Measurements from ENCODE around the gene PUS1.

The PUS1 gene

GRCh38 chr12:131896080-131896810 is 32.8 kb upstream of the PUS1 start:
- Mint-ChIP-seq H3K27ac (peak overlapping the region in 2 of 3 experiments; percentile 33 to 89), H3K27me3 (ENCODE audit: low read depth) (no peaks in the 10 kb centered on the region), H3K9me3 (no peaks in the 10 kb centered on the region), H3K36me3 (ENCODE audit: low read depth) (peaks cover 8% of the 10 kb centered on the region), H3K4me3 (peak overlapping the region; percentile 88 to 90 (median 89)), H3K4me1 (no peaks in the 10 kb centered on the region)
- TF ChIP-seq CTCF (IDR thresholded peaks at IDR 0.05; ENCODE audit: unreplicated experiment in 3 of 3), result no peak

- TF ChIP-seq CTCF (IDR thresholded peaks at IDR 0.05; ENCODE audit: unreplicated experiment in 3 of 3), result no peak
- Mint-ChIP-seq H3K9me3 (no peaks in the 10 kb centered on the region), H3K36me3 (ENCODE audit: low read depth) (peaks cover 8% of the 10 kb centered on the region), H3K27me3 (ENCODE audit: low read depth) (no peaks in the 10 kb centered on the region), H3K4me3 (peak overlapping the region; percentile 80 to 90 (median 84)), H3K27ac (peak overlapping the region in 2 of 3 experiments; percentile 33 to 40), H3K4me1 (no peaks in the 10 kb centered on the region)
These were observed 32.2 kb upstream of the PUS1 start for GRCh38 chr12:131896811-131897270.

GRCh38 chr12:131897276-131897675 is 31.8 kb upstream of the PUS1 start:
- Mint-ChIP-seq H3K9me3 (no peaks in the 10 kb centered on the region), H3K27me3 (ENCODE audit: low read depth) (no peaks in the 10 kb centered on the region), H3K4me1 (no peaks in the 10 kb centered on the region), H3K27ac (peak overlapping the region in 1 of 3 experiments; percentile 65), H3K4me3 (peak overlapping the region; percentile 72 to 84 (median 80)), H3K36me3 (ENCODE audit: low read depth) (peaks cover 8% of the 10 kb centered on the region)
- TF ChIP-seq CTCF (IDR thresholded peaks at IDR 0.05; ENCODE audit: unreplicated experiment in 3 of 3), result no peak

- Mint-ChIP-seq H3K4me1 (no peaks in the 10 kb centered on the region), H3K4me3 (peak overlapping the region; percentile 57 to 84 (median 72)), H3K27ac (peak overlapping the region in 1 of 3 experiments; percentile 38), H3K9me3 (no peaks in the 10 kb centered on the region), H3K36me3 (ENCODE audit: low read depth) (peaks cover 8% of the 10 kb centered on the region), H3K27me3 (ENCODE audit: low read depth) (no peaks in the 10 kb centered on the region)
- TF ChIP-seq CTCF (IDR thresholded peaks at IDR 0.05; ENCODE audit: unreplicated experiment in 3 of 3), result no peak
These were observed 31.2 kb upstream of the PUS1 start for GRCh38 chr12:131897875-131898274.

- Mint-ChIP-seq H3K27ac (no peak overlapping the region), H3K9me3 (no peaks in the 10 kb centered on the region), H3K36me3 (ENCODE audit: low read depth) (peaks cover 8% of the 10 kb centered on the region), H3K4me3 (no peak overlapping the region), H3K4me1 (no peaks in the 10 kb centered on the region), H3K27me3 (ENCODE audit: low read depth) (no peaks in the 10 kb centered on the region)
- TF ChIP-seq CTCF (IDR thresholded peaks at IDR 0.05; ENCODE audit: unreplicated experiment in 3 of 3), result no peak
These were observed 28.7 kb upstream of the PUS1 start for GRCh38 chr12:131900397-131900796.

Measured in nephron (organoid).